HepG2 (cell line): ENCODE data around the gene CELSR2. TPM values are rescaled to one million over a fixed set of nuclear protein-coding genes. Genes with fewer than 3 reads are reported as not detected.

Experiments
- AGO1 ChIP-seq: fragments of 200-400 bp; formaldehyde crosslinking; IDR thresholded peaks from 2 replicates; pipeline ENCODE4 v1.6.1; 2017; ENCODE audit warnings: mild to moderate bottlenecking, low read depth, low read length, moderate library complexity; ENCODE audit not compliant: poor library complexity, severe bottlenecking
- BORCS8-MEF2B ChIP-seq: sonication (generic); formaldehyde crosslinking; IDR thresholded peaks from 2 replicates; pipeline ENCODE4 v1.8.0; 2022; ENCODE audit warnings: mild to moderate bottlenecking, missing genetic modification reagents
- ETS1 ChIP-seq: sonication (generic); formaldehyde crosslinking; IDR thresholded peaks from 2 replicates; pipeline ENCODE4 v1.4.0; 2020; ENCODE audit warnings: missing genetic modification reagents
- GATA4 ChIP-seq: sonication (generic); IDR thresholded peaks from 2 replicates; pipeline ENCODE4 v1.6.1; 2016; ENCODE audit warnings: antibody characterized with exemption, low read depth, borderline replicate concordance
- HDAC1 ChIP-seq: sonication (generic); formaldehyde crosslinking; IDR thresholded peaks from 2 replicates; pipeline ENCODE4 v1.5.1; 2020; ENCODE audit warnings: mild to moderate bottlenecking, missing genetic modification reagents
- HOXD1 ChIP-seq: sonication (generic); formaldehyde crosslinking; IDR thresholded peaks from 2 replicates; pipeline ENCODE4 v1.5.0; 2020; ENCODE audit warnings: missing genetic modification reagents
- MEF2D ChIP-seq: sonication (generic); formaldehyde crosslinking; IDR thresholded peaks from 2 replicates; pipeline ENCODE4 v1.5.1; 2020; ENCODE audit warnings: mild to moderate bottlenecking, missing genetic modification reagents
- MIER3 ChIP-seq: IDR thresholded peaks from 2 replicates; pipeline ENCODE4 v1.6.1; 2016; ENCODE audit warnings: missing compliant biosample characterization, borderline replicate concordance
- PAWR ChIP-seq: sonication (generic); formaldehyde crosslinking; IDR thresholded peaks from 2 replicates; pipeline ENCODE4 v1.4.0; 2020; ENCODE audit warnings: missing genetic modification reagents, mild to moderate bottlenecking, borderline replicate concordance
- PHF20 ChIP-seq: sonication (generic); formaldehyde crosslinking; IDR thresholded peaks from 2 replicates; pipeline ENCODE4 v1.5.0; 2020; ENCODE audit warnings: mild to moderate bottlenecking, missing genetic modification reagents
- ZBTB43 ChIP-seq: sonication (generic); formaldehyde crosslinking; conservative IDR thresholded peaks from 2 replicates; pipeline ENCODE4 v1.4.0; 2020; ENCODE audit warnings: missing genetic modification reagents
- ZIK1 ChIP-seq: sonication (generic); formaldehyde crosslinking; IDR thresholded peaks from 2 replicates; pipeline ENCODE4 v1.5.0; 2020; ENCODE audit warnings: mild to moderate bottlenecking, low read depth, missing genetic modification reagents, borderline replicate concordance
- ZNF329 ChIP-seq: sonication (generic); formaldehyde crosslinking; IDR thresholded peaks from 2 replicates; pipeline ENCODE4 v1.9.0; 2021; ENCODE audit warnings: low read depth, mild to moderate bottlenecking, missing genetic modification reagents
- ZNF343 ChIP-seq: sonication (generic); formaldehyde crosslinking; IDR thresholded peaks from 2 replicates; pipeline ENCODE4 v1.4.0; 2020; ENCODE audit warnings: mild to moderate bottlenecking, missing genetic modification reagents
- ZNF407 ChIP-seq: sonication (generic); formaldehyde crosslinking; IDR thresholded peaks from one replicate; pipeline ENCODE4 v1.5.1; 2020; ENCODE audit warnings: mild to moderate bottlenecking, missing genetic modification reagents; ENCODE audit errors: not compliant biosample characterization
- ZSCAN25 ChIP-seq: sonication (generic); formaldehyde crosslinking; IDR thresholded peaks from 2 replicates; pipeline ENCODE4 v1.8.0; 2022; ENCODE audit warnings: mild to moderate bottlenecking, missing genetic modification reagents
- polyA plus RNA-seq, 8 experiments: library from polyadenylated mRNA; depleted of rRNA in 3 of 8; stranded (reverse) in 7 of 8; unstranded in 1 of 8; fragments of >200 nt; fragmentation: Illumina TruSeq in 4 of 8; extraction: Trizol in 4 of 8; gene quantifications; 2 replicates each; pipeline versions ENCODE4 v1.2.1 to v1.2.3, GENCODE V29; 2011 to 2016; ENCODE audit warnings: low read depth in 4 of 8, missing spikeins in 1 of 8, mixed read lengths in 1 of 8; ENCODE audit not compliant: insufficient read depth in 1 of 8
- total RNA-seq, 5 experiments: library from RNA; depleted of rRNA; stranded (reverse); fragments of >200 nt; fragmentation: Illumina TruSeq; extraction: Trizol; gene quantifications; 2 replicates each; pipeline ENCODE4 v1.2.3, GENCODE V29; 2016; ENCODE audit warnings: low read depth in 1 of 5
- TF ChIP-seq, protein P1 (sequence below): sonication (generic); formaldehyde crosslinking; IDR thresholded peaks from 2 replicates; pipeline ENCODE4 v1.5.0; 2020; ENCODE audit warnings: missing genetic modification reagents, mild to moderate bottlenecking, borderline replicate concordance

Gene CELSR2
- total and polyA plus RNA-seq, 2 of the 13 experiments (the other 11 are each of a cell fraction or from before 2014, with no cell fraction given), result 4.0 to 6.6 TPM

GRCh38 chr1:109263597-109264378 is 14.4 kb downstream of the CELSR2 start (continued):
- no peak for TF ChIP-seq ZBTB43 (CRISPR knock-in tag)
- no peak for TF ChIP-seq AGO1
- no peak for TF ChIP-seq ETS1 (CRISPR knock-in tag)
- TF ChIP-seq ZNF407 (CRISPR knock-in tag), result peak; percentile 77
- TF ChIP-seq HOXD1 (CRISPR knock-in tag), result peak; percentile 49; the same call in 1 of the 2 replicates
- TF ChIP-seq HDAC1 (CRISPR knock-in tag), result peak; percentile 90
- TF ChIP-seq BORCS8-MEF2B, result peak; percentile 89
- 0 out of 2 replicates have a peak, but pooled peaks have one; percentile 28 for TF ChIP-seq PAWR (CRISPR knock-in tag)
- TF ChIP-seq ZSCAN25, result peak; percentile 83
- TF ChIP-seq GATA4, result no peak
- TF ChIP-seq MIER3 (CRISPR knock-in tag), result peak; percentile 80; the same call in 1 of the 2 replicates
- TF ChIP-seq, protein P1, sequence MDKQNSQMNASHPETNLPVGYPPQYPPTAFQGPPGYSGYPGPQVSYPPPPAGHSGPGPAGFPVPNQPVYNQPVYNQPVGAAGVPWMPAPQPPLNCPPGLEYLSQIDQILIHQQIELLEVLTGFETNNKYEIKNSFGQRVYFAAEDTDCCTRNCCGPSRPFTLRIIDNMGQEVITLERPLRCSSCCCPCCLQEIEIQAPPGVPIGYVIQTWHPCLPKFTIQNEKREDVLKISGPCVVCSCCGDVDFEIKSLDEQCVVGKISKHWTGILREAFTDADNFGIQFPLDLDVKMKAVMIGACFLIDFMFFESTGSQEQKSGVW, result no peak
- peak; percentile 43; the same call in 1 of the 2 replicates for TF ChIP-seq ZNF343
- TF ChIP-seq PHF20 (CRISPR knock-in tag), result peak; percentile 39; the same call in 1 of the 2 replicates
- TF ChIP-seq ZIK1, result 0 out of 2 replicates have a peak, but pooled peaks have one; percentile 44
- TF ChIP-seq MEF2D (CRISPR knock-in tag), result peak; percentile 85; the same call in 1 of the 2 replicates
- 0 out of 2 replicates have a peak, but pooled peaks have one; percentile 36 for TF ChIP-seq ZNF329
